ENCODE measurements around the gene COA6. TPM values are rescaled to one million over a fixed set of nuclear protein-coding genes. Genes with fewer than 3 reads are reported as not detected.

COA6 gene
- total and polyA plus RNA-seq, 2 of the 13 experiments (the other 11 are each of a cell fraction or from before 2014, with no cell fraction given) = 32.4 to 104 TPM

DNA sequence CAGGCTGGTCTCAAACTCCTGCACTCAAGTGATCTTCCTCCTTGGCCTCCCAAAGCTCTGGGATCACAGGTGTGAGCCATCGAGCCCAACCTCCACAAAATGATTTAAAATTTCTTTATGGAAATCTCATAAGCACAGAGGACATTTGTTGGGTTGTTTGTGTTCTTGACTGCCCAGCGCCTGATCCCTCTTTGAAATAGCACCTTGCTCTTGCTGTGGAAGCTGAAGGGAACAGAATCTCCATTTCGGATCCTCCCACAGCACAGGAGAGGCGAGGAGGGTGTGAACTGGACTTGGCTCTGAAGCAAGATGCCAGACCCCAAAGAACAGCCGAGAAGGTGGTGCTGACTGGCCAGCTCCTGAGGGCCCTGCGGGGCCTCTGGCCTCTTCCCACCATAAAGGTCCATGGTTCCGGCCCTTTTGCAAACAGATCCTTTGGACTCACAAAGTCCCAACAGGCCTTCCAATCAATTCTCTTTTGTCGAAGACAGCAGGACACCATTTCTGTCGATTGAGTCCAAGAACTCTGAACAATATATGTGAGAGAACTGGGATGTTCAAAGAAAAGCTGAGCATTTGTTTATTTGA lies 45.6 kb upstream of the COA6 start (continued):
- peak; percentile 69 for TF ChIP-seq CREM (IDR thresholded peaks at IDR 0.05)
- no peak for TF ChIP-seq CREM (CRISPR knock-in tag; IDR thresholded peaks at IDR 0.05)
- no peak for TF ChIP-seq KMT2A (CRISPR knock-in tag; IDR thresholded peaks at IDR 0.05)
- TF ChIP-seq MTA1 (CRISPR knock-in tag; IDR thresholded peaks at IDR 0.05; ENCODE audit: borderline replicate concordance) = peak; percentile 57; the same call in 1 of the 2 replicates
- TF ChIP-seq SP5 (CRISPR knock-in tag; IDR thresholded peaks at IDR 0.05; ENCODE audit: borderline replicate concordance, low read depth) = 0 out of 2 replicates have a peak, but pooled peaks have one; percentile 23
- TF ChIP-seq, protein P1, sequence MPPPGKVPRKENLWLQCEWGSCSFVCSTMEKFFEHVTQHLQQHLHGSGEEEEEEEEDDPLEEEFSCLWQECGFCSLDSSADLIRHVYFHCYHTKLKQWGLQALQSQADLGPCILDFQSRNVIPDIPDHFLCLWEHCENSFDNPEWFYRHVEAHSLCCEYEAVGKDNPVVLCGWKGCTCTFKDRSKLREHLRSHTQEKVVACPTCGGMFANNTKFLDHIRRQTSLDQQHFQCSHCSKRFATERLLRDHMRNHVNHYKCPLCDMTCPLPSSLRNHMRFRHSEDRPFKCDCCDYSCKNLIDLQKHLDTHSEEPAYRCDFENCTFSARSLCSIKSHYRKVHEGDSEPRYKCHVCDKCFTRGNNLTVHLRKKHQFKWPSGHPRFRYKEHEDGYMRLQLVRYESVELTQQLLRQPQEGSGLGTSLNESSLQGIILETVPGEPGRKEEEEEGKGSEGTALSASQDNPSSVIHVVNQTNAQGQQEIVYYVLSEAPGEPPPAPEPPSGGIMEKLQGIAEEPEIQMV (CRISPR knock-in tag; IDR thresholded peaks at IDR 0.05; ENCODE audit: low read depth) = peak; percentile 36; the same call in 1 of the 2 replicates
- no peak for TF ChIP-seq CHCHD3 (CRISPR knock-in tag; IDR thresholded peaks at IDR 0.05)
- TF ChIP-seq, protein P2, sequence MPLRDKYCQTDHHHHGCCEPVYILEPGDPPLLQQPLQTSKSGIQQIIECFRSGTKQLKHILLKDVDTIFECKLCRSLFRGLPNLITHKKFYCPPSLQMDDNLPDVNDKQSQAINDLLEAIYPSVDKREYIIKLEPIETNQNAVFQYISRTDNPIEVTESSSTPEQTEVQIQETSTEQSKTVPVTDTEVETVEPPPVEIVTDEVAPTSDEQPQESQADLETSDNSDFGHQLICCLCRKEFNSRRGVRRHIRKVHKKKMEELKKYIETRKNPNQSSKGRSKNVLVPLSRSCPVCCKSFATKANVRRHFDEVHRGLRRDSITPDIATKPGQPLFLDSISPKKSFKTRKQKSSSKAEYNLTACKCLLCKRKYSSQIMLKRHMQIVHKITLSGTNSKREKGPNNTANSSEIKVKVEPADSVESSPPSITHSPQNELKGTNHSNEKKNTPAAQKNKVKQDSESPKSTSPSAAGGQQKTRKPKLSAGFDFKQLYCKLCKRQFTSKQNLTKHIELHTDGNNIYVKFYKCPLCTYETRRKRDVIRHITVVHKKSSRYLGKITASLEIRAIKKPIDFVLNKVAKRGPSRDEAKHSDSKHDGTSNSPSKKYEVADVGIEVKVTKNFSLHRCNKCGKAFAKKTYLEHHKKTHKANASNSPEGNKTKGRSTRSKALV (CRISPR knock-in tag; IDR thresholded peaks at IDR 0.05) = 0 out of 2 replicates have a peak, but pooled peaks have one; percentile 63
- TF ChIP-seq ZNF367 (CRISPR knock-in tag; IDR thresholded peaks at IDR 0.05; ENCODE audit: borderline replicate concordance) = peak; percentile 60; the same call in 1 of the 2 replicates
- peak; percentile 92 for TF ChIP-seq HOXA3 (CRISPR knock-in tag; IDR thresholded peaks at IDR 0.05)
- no peak for TF ChIP-seq TAF15 (IDR thresholded peaks at IDR 0.05; ENCODE audit: low read depth, low read length, poor library complexity, severe bottlenecking)
- TF ChIP-seq CCDC6 (CRISPR knock-in tag; IDR thresholded peaks at IDR 0.05) = 0 out of 2 replicates have a peak, but pooled peaks have one; percentile 50
- no peak for TF ChIP-seq ZFP41 (CRISPR knock-in tag; IDR thresholded peaks at IDR 0.05; ENCODE audit: borderline replicate concordance)
- TF ChIP-seq ZNF326 (CRISPR knock-in tag; IDR thresholded peaks at IDR 0.05; ENCODE audit: borderline replicate concordance) = no peak
- TF ChIP-seq SMYD3 (CRISPR knock-in tag; IDR thresholded peaks at IDR 0.05) = no peak
- no peak for TF ChIP-seq MTF1 (CRISPR knock-in tag; IDR thresholded peaks at IDR 0.05)
- no peak for TF ChIP-seq CENPT (CRISPR knock-in tag; IDR thresholded peaks at IDR 0.05; ENCODE audit: low read depth)
- no peak for TF ChIP-seq NFE2L2 (IDR thresholded peaks at IDR 0.05; ENCODE audit: low read length)
- TF ChIP-seq SOX5 (CRISPR knock-in tag; IDR thresholded peaks at IDR 0.05; ENCODE audit: borderline replicate concordance) = peak; percentile 78
- peak; percentile 64 for TF ChIP-seq GABPB1 (CRISPR knock-in tag; IDR thresholded peaks at IDR 0.05)
- TF ChIP-seq, protein P3, sequence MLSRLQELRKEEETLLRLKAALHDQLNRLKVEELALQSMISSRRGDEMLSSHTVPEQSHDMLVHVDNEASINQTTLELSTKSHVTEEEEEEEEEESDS (CRISPR knock-in tag; IDR thresholded peaks at IDR 0.05; ENCODE audit: borderline replicate concordance) = no peak
- peak; percentile 73 for TF ChIP-seq SIX1 (CRISPR knock-in tag; IDR thresholded peaks at IDR 0.05; ENCODE audit: borderline replicate concordance)
- no peak for TF ChIP-seq ZNF451 (CRISPR knock-in tag; IDR thresholded peaks at IDR 0.05)
- TF ChIP-seq ATAD3A (CRISPR knock-in tag; IDR thresholded peaks at IDR 0.05) = no peak
- TF ChIP-seq ZBTB7B (CRISPR knock-in tag; IDR thresholded peaks at IDR 0.05) = peak; percentile 88
- TF ChIP-seq SOX6 (IDR thresholded peaks at IDR 0.05) = no peak
- TF ChIP-seq SOX6 (CRISPR knock-in tag; IDR thresholded peaks at IDR 0.05) = peak; percentile 93
- TF ChIP-seq DPF2 (CRISPR knock-in tag; IDR thresholded peaks at IDR 0.05; ENCODE audit: borderline replicate concordance, low read depth) = peak; percentile 28; the same call in 1 of the 2 replicates
- TF ChIP-seq SIN3A (IDR thresholded peaks at IDR 0.05; ENCODE audit: borderline replicate concordance, low read depth, low read length) = 0 out of 2 replicates have a peak, but pooled peaks have one; percentile 37

Data from HepG2 (cell line).